ENCODE results near the gene GRM7.

DNA sequence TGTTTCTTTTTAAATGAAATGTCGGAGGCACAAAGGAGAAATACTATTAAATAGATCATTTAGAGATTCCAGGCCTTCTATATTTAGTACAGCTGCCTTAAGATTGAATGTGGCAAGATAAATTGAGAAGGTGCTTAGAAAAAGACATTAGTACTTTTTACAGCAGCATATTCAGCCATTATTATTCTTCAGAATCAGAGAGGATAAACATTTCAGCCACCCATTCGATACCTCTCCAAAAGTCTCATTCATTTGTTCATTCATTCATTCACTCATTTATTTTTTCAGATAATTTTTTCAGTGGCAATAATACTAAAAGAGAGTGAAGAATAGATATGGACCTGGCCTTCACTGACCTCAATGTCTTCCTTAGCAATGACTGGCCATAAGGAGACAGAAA is 347.0 kb downstream of the GRM7 start:
- no peak for TF ChIP-seq POLR2A (IDR thresholded peaks at IDR 0.05)
- TF ChIP-seq, protein P1, sequence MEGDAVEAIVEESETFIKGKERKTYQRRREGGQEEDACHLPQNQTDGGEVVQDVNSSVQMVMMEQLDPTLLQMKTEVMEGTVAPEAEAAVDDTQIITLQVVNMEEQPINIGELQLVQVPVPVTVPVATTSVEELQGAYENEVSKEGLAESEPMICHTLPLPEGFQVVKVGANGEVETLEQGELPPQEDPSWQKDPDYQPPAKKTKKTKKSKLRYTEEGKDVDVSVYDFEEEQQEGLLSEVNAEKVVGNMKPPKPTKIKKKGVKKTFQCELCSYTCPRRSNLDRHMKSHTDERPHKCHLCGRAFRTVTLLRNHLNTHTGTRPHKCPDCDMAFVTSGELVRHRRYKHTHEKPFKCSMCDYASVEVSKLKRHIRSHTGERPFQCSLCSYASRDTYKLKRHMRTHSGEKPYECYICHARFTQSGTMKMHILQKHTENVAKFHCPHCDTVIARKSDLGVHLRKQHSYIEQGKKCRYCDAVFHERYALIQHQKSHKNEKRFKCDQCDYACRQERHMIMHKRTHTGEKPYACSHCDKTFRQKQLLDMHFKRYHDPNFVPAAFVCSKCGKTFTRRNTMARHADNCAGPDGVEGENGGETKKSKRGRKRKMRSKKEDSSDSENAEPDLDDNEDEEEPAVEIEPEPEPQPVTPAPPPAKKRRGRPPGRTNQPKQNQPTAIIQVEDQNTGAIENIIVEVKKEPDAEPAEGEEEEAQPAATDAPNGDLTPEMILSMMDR (IDR thresholded peaks at IDR 0.05) = no peak
- no peak for TF ChIP-seq EP300 (IDR thresholded peaks at IDR 0.05)
